22Rv1 (cell line): Measurements from ENCODE around the gene VEZT.

Experiments
- CTCF ChIP-seq: fragments of 450-650 bp; IDR thresholded peaks from 2 replicates; pipeline ENCODE4 v1.5.1; 2017; ENCODE audit warnings: mild to moderate bottlenecking
- ZFX ChIP-seq: fragments of 450-650 bp; IDR thresholded peaks from 2 replicates; pipeline ENCODE4 v1.6.1; 2017; ENCODE audit warnings: antibody characterized with exemption, borderline replicate concordance

- TF ChIP-seq CTCF, result no peak
- no peak for TF ChIP-seq ZFX
These were observed 39.5 kb upstream of the VEZT start for GRCh38 chr12:95178136-95178535.
